Trophoblast cell (in vitro differentiated cells and primary cell): ENCODE data around the gene SSBP2.
A peak's percentile ranks its signal among the peaks of the same experiment; 100 is the strongest.

Experiments used
- DNase-seq, 2 donors: peaks; one replicate each; pipeline ENCODE4 v3.0.0-alpha.2; 2016
- H2AFZ ChIP-seq: 2 replicates; pipeline ENCODE4 v1.6.1; 2013; ENCODE audit warnings: low read length, moderate library complexity, mild to moderate bottlenecking; ENCODE audit not compliant: insufficient read depth, poor library complexity
- H2AK5ac ChIP-seq: 2 replicates; pipeline ENCODE4 v1.6.1; 2013; ENCODE audit warnings: mild to moderate bottlenecking, low read length
- H2BK120ac ChIP-seq: 2 replicates; pipeline ENCODE4 v1.6.1; 2013; ENCODE audit warnings: low read length, mild to moderate bottlenecking, moderate library complexity; ENCODE audit not compliant: insufficient read depth, poor library complexity
- H2BK12ac ChIP-seq: 2 replicates; pipeline ENCODE4 v1.6.1; 2013; ENCODE audit warnings: mild to moderate bottlenecking, low read length, moderate library complexity
- H2BK5ac ChIP-seq: 2 replicates; pipeline ENCODE4 v1.6.1; 2013; ENCODE audit warnings: low read length, low read depth, moderate library complexity, mild to moderate bottlenecking; ENCODE audit not compliant: poor library complexity
- H3K14ac ChIP-seq: 2 replicates; pipeline ENCODE4 v1.6.1; 2013; ENCODE audit warnings: mild to moderate bottlenecking, low read length
- H3K18ac ChIP-seq: 2 replicates; pipeline ENCODE4 v1.6.1; 2013; ENCODE audit warnings: mild to moderate bottlenecking, low read length
- H3K23ac ChIP-seq: 2 replicates; pipeline ENCODE4 v1.6.1; 2013; ENCODE audit warnings: low read length
- H3K27ac ChIP-seq: 2 replicates; pipeline ENCODE4 v1.5.1; 2013; ENCODE audit warnings: low read depth, mild to moderate bottlenecking, inconsistent platforms, low read length, moderate library complexity
- H3K27me3 ChIP-seq: 2 replicates; pipeline ENCODE4 v1.6.1; 2013; ENCODE audit warnings: inconsistent platforms, mild to moderate bottlenecking, low read length, moderate library complexity; ENCODE audit not compliant: insufficient read depth
- H3K36me3 ChIP-seq, 2 experiments: 1 replicate in 1 of 2; 2 replicates in 1 of 2; pipeline ENCODE4 v1.6.1; 2013; ENCODE audit warnings: low read length in 2 of 2, mild to moderate bottlenecking in 2 of 2, moderate library complexity in 1 of 2; ENCODE audit not compliant: insufficient read depth in 2 of 2, control insufficient read depth in 1 of 2
- H3K4ac ChIP-seq: 2 replicates; pipeline ENCODE4 v1.6.1; 2013; ENCODE audit warnings: low read depth, mild to moderate bottlenecking, low read length, moderate library complexity
- H3K4me1 ChIP-seq, 2 experiments: 1 replicate in 1 of 2; 2 replicates in 1 of 2; pipeline ENCODE4 v1.6.1; 2013; ENCODE audit warnings: low read length in 2 of 2, mild to moderate bottlenecking in 2 of 2, moderate library complexity in 1 of 2; ENCODE audit not compliant: insufficient read depth in 2 of 2, control insufficient read depth in 1 of 2
- H3K4me2 ChIP-seq: 2 replicates; pipeline ENCODE4 v1.6.1; 2013; ENCODE audit warnings: inconsistent platforms, mild to moderate bottlenecking, low read length, moderate library complexity
- H3K4me3 ChIP-seq: 2 replicates; pipeline ENCODE4 v1.5.1; 2013; ENCODE audit warnings: mild to moderate bottlenecking, low read depth, low read length, inconsistent platforms
- H3K79me1 ChIP-seq: one replicate; pipeline ENCODE4 v1.6.1; 2013; ENCODE audit warnings: low read length
- H3K79me2 ChIP-seq: 2 replicates; pipeline ENCODE4 v1.6.1; 2013; ENCODE audit warnings: low read length, mild to moderate bottlenecking; ENCODE audit not compliant: control insufficient read depth, insufficient read depth, poor library complexity
- H3K9ac ChIP-seq: 2 replicates; pipeline ENCODE4 v1.6.1; 2013; ENCODE audit warnings: mild to moderate bottlenecking, low read length
- H3K9me3 ChIP-seq: 2 replicates; pipeline ENCODE4 v1.6.1; 2013; ENCODE audit warnings: low read depth, mild to moderate bottlenecking, control low read depth, inconsistent platforms, low read length; ENCODE audit not compliant: insufficient read depth
- H4K12ac ChIP-seq: 2 replicates; pipeline ENCODE4 v1.6.1; 2013; ENCODE audit warnings: low read depth, mild to moderate bottlenecking, low read length, moderate library complexity
- H4K8ac ChIP-seq: 2 replicates; pipeline ENCODE4 v1.6.1; 2013; ENCODE audit warnings: low read depth, mild to moderate bottlenecking, low read length, moderate library complexity
- H4K91ac ChIP-seq: one replicate; pipeline ENCODE4 v1.6.1; 2013; ENCODE audit warnings: low read depth, mild to moderate bottlenecking, low read length, moderate library complexity
- WGBS: extraction: QIAGEN DNeasy Blood & Tissue Kit; methylation state at CpG from one replicate; pipeline ENCODE4 v1.1.7; 2013; ENCODE audit warnings: missing lambda C conversion rate; ENCODE audit not compliant: insufficient read length, insufficient coverage; ENCODE audit errors: extremely low coverage; 5-methylcytosine and 5-hydroxymethylcytosine counted together

SSBP2 gene

DNA sequence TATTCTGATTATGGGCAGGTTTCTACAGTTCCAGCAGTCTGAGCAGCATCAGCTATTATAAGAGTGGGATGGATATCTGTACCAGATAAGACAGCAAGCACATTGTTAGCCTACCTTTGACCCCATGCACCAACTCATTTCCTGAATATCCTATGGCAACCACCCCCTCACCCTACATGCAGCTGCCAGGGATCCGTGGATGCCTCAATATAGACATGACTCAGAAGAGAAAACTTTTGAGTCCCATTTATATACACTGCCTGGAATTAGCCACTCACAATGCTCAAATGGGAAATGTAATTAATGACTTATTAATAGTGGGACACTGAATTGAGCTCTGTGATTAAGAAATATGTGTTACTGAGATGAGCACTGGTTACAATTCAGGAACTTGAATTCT is 124.4 kb downstream of the SSBP2 start:
- Histone ChIP-seq H3K4me3 (no peak overlapping the region), H3K18ac (no peak overlapping the region), H3K23ac (no peak overlapping the region), H4K8ac (no peak overlapping the region), H3K4ac (no peak overlapping the region), H3K27ac (no peak overlapping the region), H3K4me1 (peaks cover 0 to 2% of the 10 kb centered on the region in 2 experiments), H3K9ac (no peak overlapping the region), H3K36me3 (no peaks in the 10 kb centered on the region), H3K79me2 (no peaks in the 10 kb centered on the region), H2BK120ac (no peak overlapping the region), H3K4me2 (no peak overlapping the region), H3K9me3 (no peaks in the 10 kb centered on the region), H4K12ac (no peak overlapping the region), H2AFZ (no peak overlapping the region), H2AK5ac (no peak overlapping the region), H3K14ac (no peak overlapping the region), H2BK12ac (no peak overlapping the region), H3K27me3 (no peaks in the 10 kb centered on the region), H4K91ac (no peak overlapping the region), H2BK5ac (no peak overlapping the region), H3K79me1 (no peaks in the 10 kb centered on the region)
- no peak for DNase-seq
- WGBS = no CpG with 5 or more reads among the region's 1 CpG

- H3K4me3 ChIP-seq = no peak overlapping the region
- no peak overlapping the region for H3K27ac ChIP-seq
- H4K91ac ChIP-seq = no peak overlapping the region
- no peak overlapping the region for H2AFZ ChIP-seq
- H3K23ac ChIP-seq = no peak overlapping the region
- H4K8ac ChIP-seq = no peak overlapping the region
- H3K79me1 ChIP-seq = no peaks in the 10 kb centered on the region
- H3K14ac ChIP-seq = no peak overlapping the region
- no peak overlapping the region for H2BK5ac ChIP-seq
- peaks cover 0 to 2% of the 10 kb centered on the region in 2 experiments for H3K4me1 ChIP-seq
- H3K9me3 ChIP-seq = peaks cover 2% of the 10 kb centered on the region
- H4K12ac ChIP-seq = no peak overlapping the region
- H3K36me3 ChIP-seq = no peaks in the 10 kb centered on the region
- no peak overlapping the region for H3K9ac ChIP-seq
- no peak overlapping the region for H3K18ac ChIP-seq
- no peak overlapping the region for H3K4me2 ChIP-seq
- peak; percentile 22 to 69 for DNase-seq
- H3K4ac ChIP-seq = no peak overlapping the region
- no peak overlapping the region for H2BK12ac ChIP-seq
- WGBS = no CpG with 5 or more reads among the region's 7 CpGs
- H3K27me3 ChIP-seq = no peaks in the 10 kb centered on the region
- no peaks in the 10 kb centered on the region for H3K79me2 ChIP-seq
- no peak overlapping the region for H2BK120ac ChIP-seq
- no peak overlapping the region for H2AK5ac ChIP-seq
Measured at GRCh38 chr5:81609810-81610375, 141.0 kb downstream of the SSBP2 start.

- no CpG with 5 or more reads among the region's 1 CpG for WGBS
- no peak overlapping the region for H2AFZ ChIP-seq
Measured at GRCh38 chr5:81608976-81609375, 141.9 kb downstream of the SSBP2 start.

DNA sequence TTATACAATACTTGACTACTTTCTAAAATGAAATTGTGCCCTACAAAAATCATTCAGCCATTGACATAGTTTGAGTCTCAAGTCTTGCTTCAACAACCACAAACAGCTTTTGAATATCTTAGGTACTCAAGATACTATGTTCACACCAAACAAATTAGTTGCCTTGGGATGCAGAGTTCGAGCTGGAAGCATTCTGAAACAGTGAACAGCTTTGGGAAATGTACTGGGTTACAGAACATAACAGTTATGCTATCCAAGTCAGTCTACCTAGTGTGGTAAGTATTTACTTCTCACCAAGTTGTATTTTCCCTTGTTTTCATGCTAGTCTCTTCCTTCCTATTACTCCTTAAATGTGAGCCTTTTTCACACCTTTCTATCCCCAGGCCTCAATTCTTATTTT is 143.2 kb downstream of the SSBP2 start:
- H3K4me3 ChIP-seq = no peak overlapping the region
- no peak overlapping the region for H3K23ac ChIP-seq
- no peak overlapping the region for H2BK12ac ChIP-seq
- H3K14ac ChIP-seq = no peak overlapping the region
- no peak overlapping the region for H2AFZ ChIP-seq
- H3K9ac ChIP-seq = no peak overlapping the region
- WGBS = no CpG with 5 or more reads among the region's 1 CpG
- no peaks in the 10 kb centered on the region for H3K27me3 ChIP-seq
- no peaks in the 10 kb centered on the region for H3K36me3 ChIP-seq
- H3K9me3 ChIP-seq = peaks cover 2% of the 10 kb centered on the region
- H3K27ac ChIP-seq = no peak overlapping the region
- no peak overlapping the region for H3K4me2 ChIP-seq
- H3K79me2 ChIP-seq = no peaks in the 10 kb centered on the region
- no peak overlapping the region for H3K18ac ChIP-seq
- no peak overlapping the region for H3K4ac ChIP-seq
- H4K12ac ChIP-seq = no peak overlapping the region
- no peak overlapping the region for H2BK5ac ChIP-seq
- H4K91ac ChIP-seq = no peak overlapping the region
- DNase-seq = no peak
- H2BK120ac ChIP-seq = no peak overlapping the region
- H2AK5ac ChIP-seq = no peak overlapping the region
- no peaks in the 10 kb centered on the region for H3K79me1 ChIP-seq
- H3K4me1 ChIP-seq = peaks cover 0 to 2% of the 10 kb centered on the region in 2 experiments
- no peak overlapping the region for H4K8ac ChIP-seq

More at GRCh38 chr5:81608976-81609375, 141.9 kb downstream of the SSBP2 start:
- no peaks in the 10 kb centered on the region for H3K79me2 ChIP-seq
- no peak overlapping the region for H3K9ac ChIP-seq
- no peak overlapping the region for H3K4me2 ChIP-seq
- DNase-seq = peak in 1 of 2 donors; percentile 50
- no peaks in the 10 kb centered on the region for H3K36me3 ChIP-seq
- peaks cover 0 to 2% of the 10 kb centered on the region in 2 experiments for H3K4me1 ChIP-seq
- H2AK5ac ChIP-seq = no peak overlapping the region
- H3K27me3 ChIP-seq = no peaks in the 10 kb centered on the region
- no peak overlapping the region for H2BK120ac ChIP-seq
- no peak overlapping the region for H2BK12ac ChIP-seq
- H2BK5ac ChIP-seq = no peak overlapping the region
- no peak overlapping the region for H3K23ac ChIP-seq
- no peak overlapping the region for H3K4me3 ChIP-seq
- H3K9me3 ChIP-seq = peaks cover 2% of the 10 kb centered on the region
- H3K18ac ChIP-seq = no peak overlapping the region
- no peak overlapping the region for H4K8ac ChIP-seq
- H3K27ac ChIP-seq = no peak overlapping the region
- H4K91ac ChIP-seq = no peak overlapping the region
- H3K14ac ChIP-seq = no peak overlapping the region
- H3K4ac ChIP-seq = no peak overlapping the region
- H4K12ac ChIP-seq = no peak overlapping the region
- no peaks in the 10 kb centered on the region for H3K79me1 ChIP-seq
